ENCODE data around the gene SLC16A10.
"Not testable (repeated sequence)": the region's sequence is repeated elsewhere in the genome, so short reads cannot be mapped to it uniquely, and the experiment has no call there.

Gene SLC16A10

DNA sequence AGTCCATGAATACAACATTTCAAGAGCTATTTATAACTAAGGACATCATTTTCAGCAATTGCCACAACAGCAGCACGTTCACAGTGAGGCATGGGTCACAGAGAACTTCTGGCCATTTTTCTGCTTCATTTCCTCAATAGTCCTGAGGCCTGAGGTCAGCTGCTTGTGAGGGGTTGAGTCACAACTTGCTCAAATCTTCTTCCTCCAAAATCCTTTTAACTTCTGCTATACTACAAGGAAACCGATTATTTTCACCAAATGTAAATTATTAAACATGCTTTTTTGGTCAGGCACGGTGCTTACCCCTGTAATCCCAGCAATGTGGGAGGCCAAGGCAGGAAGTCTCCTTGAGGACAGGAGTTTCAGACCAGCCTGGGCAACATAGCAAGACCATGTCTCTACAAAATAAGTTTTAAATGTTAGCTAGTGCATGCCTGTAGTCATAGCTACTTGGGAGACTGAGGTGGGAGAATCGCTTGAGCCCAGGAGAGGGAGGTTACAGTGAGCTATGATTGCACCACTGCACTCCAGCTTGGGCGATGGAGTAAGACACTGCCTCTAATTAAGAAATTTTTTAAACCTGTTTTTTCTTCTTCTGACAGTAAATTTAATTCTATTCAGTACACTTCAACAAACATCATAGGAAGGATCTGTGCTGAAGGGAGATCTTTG is 11.1 kb upstream of the SLC16A10 start:
- in situ Hi-C loops (cut with MboI; ENCODE audit: low sequenced_read_pairs): no loop called here

DNA sequence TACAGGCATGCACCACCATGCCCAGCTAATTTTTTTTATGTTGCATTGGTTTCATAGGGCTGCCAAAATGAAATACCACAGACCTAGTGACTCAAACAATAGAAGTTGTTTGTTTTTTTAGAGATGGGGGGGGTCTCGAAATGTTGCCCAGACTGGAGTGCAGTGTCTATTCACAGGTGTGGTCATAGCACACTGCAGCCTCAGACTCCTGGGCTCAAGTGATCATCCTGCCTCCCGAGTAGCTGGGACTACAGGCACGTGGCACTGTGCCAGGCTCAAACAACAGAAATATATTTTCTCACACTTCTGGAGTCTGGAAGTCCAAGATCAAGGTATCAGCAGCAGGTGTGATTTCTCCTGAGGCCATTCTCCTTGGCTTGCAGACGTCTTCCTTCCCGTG is 6.6 kb upstream of the SLC16A10 start:
- in situ Hi-C loops (cut with MboI; ENCODE audit: low sequenced_read_pairs): no loop called here

DNA sequence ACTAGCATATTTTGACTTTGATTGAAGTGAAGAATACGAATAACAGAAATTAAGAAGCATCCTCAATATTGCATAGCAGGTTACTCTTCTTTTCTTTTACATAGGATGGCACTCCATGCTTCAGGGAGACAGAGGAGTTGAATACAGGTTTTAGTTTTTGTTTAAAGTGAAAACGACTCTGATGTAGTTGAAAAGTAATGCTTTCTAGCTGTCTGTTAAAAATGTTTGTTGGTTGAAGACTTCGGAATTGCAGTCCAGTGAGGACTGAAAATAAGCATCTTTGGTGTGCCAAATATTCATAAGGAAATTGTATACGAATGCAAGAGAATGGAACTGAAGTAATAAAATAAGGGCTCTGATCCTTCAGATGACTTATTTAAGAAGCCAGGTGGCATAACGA is 618 bp upstream of the SLC16A10 start:
- in situ Hi-C loops (cut with MboI; ENCODE audit: low sequenced_read_pairs): no loop called here

DNA sequence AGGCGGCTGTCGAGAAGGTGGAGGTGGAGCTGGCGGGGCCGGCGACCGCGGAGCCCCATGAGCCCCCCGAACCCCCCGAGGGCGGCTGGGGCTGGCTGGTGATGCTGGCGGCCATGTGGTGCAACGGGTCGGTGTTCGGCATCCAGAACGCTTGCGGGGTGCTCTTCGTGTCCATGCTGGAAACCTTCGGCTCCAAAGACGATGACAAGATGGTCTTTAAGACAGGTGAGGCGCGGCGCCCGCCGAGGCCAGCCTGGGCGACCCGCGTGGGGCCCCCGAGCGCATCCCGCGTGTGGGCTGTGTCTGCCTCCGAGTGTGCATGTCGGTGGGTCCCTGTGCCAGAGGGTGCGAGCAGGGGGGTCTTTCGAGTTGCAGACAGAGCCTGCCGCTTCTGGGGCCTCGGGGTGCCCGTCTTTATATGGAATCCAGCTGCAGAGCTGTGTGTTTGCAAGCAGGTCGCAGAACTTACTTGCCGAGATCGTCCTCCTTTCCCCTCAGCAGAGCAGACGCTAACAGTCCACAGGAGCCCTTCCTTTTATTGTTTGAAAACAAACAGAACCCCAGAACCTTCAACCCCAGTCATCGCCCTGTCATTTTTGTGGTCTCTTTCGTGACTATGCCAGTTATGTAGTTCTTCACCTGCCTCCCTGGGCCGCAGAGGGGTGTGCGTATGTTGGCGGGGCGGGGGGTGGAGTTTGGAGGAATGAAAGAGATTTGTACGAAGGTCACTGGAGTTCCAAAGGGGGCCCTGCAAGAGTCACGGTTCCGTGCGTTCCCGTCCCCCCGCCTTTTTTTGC is 766 bp downstream of the SLC16A10 start:
- in situ Hi-C loops (cut with MboI; ENCODE audit: low sequenced_read_pairs): no loop called here

DNA sequence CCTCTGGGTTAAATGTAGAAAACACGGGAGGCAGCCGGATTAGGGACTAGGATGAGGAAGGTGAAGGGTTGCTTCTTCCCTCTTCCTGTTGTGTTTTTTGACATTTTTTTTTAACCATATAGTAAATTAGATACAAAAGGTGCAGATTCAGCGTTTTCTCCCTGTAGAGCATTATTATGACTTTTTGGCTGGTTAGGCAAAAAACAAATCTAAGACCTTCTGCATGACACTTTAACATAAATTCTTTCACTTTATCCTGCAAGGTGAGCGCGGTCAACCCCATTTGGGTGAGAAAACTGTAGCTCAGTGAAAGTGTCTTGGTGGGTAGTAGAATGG is 1.3 kb downstream of the SLC16A10 start:
- in situ Hi-C loops (cut with MboI; ENCODE audit: low sequenced_read_pairs): no loop called here

DNA sequence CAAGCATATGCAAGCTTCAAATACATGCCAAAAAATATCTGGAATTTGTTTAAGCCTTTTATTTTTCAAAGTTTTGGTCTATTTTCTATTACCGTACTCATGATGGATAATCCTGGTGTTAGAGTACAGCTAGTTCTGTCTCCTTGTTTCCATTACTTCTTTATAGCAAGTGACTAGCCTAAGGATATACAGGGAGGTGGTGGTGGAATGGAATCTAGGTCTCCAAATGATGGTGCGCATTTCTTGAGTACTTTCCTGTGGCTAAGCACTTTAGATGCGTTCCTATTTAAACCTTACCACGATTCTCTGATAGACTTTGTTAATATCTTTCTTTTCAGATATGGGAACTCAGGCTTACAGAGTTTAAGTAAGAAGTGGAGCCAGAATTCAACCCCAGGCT is 3.5 kb downstream of the SLC16A10 start:
- in situ Hi-C loops (cut with MboI; ENCODE audit: low sequenced_read_pairs): no loop called here

DNA sequence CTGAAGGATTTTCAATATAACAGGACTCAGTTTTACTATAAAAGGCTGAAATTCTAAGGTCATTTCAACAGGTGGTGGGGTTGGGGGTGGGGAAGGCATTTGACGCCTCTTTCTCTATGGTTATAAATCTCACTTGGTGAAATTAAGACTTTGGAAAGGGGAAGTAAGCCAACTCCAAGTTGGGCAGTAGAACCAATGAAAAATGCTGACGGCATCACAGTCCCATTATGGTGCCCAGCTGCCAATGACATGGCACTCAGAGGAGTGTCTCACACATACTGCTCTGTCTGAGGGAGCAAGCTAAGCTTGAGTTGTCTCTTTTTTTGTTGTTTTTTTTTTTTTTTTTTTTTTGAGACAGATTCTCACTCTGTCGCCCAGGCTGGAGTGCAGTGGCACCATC is 4.7 kb downstream of the SLC16A10 start:
- in situ Hi-C loops (cut with MboI; ENCODE audit: low sequenced_read_pairs): no loop called here

DNA sequence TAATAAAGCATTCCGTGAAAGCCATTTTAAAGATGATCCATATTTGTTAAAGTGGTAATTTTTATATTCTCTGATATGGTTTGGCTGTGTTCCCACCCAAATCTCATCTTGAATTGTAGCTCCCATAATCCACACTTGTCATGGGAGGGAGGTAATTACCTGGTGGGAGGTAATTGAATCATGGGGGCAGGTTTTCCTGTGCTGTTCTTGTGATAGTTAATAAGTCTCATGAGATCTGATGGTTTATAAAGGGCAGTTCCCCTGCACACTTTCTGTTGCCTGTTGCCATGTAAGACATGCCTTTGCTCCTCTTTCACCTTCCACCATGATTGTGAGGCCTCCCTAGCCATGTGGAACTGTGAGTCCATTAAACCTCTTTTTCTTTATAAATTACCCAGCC is 8.2 kb downstream of the SLC16A10 start:
- in situ Hi-C loops (cut with MboI; ENCODE audit: low sequenced_read_pairs): not testable (repeated sequence)

DNA sequence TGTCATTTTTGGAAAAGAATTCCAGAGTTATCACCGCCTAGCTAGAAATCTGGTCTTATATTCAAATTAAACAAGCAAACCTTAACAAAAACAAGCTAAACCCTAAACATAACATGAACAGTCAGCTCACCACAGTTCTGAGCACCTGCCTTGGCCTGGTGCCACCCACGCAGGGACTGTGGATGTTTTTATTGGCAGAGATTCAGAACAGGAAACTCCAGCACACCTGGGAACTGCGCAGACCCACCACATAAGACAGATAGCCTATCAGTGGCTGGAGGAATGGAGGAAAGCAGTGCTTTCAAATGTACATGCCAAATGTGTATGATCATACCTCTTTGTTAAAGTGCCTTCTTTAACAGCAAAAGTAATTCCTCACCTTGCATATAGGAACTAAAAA is 8.9 kb downstream of the SLC16A10 start:
- in situ Hi-C loops (cut with MboI; ENCODE audit: low sequenced_read_pairs): no loop called here

DNA sequence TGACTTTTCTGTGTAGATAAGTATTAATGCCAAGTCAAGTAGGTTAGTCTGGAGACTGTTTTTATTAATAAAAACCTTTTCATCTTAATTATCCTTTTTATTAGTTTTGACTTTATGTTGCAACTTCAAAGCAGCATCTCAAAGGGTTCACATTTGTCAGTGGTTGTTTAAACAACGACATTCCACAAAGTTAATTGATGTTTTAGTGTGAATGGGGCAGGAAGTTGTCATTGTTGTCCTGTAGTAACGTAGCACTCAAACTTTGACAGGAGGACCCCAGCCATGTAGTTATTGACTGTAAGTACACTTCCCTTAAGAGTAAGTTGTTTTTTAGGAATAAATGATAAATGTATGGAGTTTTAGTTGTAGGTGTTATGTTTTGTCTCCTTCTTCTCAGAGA is 11.3 kb downstream of the SLC16A10 start:
- in situ Hi-C loops (cut with MboI; ENCODE audit: low sequenced_read_pairs): no loop called here

DNA sequence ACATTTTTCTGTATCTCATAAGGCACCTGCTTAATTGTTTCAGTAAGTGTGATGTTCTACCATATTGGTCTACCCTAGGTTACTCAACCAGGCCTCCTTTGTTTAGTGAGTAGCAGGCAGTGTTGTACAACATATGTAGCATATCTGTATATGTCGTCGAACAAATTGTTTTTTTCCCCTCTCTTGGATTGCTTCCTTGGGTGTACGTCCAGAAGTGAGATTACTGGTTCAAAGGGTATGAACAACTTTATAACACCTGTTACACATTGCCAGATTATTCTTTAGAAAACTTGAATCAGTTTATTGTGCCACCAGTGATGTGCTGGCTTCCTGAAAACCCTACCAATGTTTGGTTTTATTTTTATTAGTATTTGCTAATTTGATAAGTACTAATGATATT is 14.7 kb downstream of the SLC16A10 start:
- in situ Hi-C loops (cut with MboI; ENCODE audit: low sequenced_read_pairs): no loop called here

DNA sequence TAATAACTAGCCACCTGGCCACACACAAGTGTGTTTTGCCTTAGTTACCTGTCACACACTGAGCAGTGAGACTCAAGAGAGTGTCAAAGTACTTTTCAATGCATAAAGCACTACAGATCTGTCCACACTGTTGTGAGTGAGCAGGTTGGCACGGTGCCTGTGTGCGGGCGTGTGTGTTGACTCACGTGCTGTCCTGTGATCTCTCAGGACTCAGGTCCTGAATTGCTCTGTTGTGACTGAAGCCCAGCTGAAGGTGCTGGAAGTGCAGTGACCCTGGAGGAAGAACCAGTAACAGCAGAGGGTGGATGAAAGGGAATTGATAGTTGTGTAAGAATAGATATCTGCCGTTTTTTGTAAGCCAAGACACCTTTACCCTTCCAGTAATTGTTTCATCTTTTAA is 18.3 kb downstream of the SLC16A10 start:
- in situ Hi-C loops (cut with MboI; ENCODE audit: low sequenced_read_pairs): no loop called here

DNA sequence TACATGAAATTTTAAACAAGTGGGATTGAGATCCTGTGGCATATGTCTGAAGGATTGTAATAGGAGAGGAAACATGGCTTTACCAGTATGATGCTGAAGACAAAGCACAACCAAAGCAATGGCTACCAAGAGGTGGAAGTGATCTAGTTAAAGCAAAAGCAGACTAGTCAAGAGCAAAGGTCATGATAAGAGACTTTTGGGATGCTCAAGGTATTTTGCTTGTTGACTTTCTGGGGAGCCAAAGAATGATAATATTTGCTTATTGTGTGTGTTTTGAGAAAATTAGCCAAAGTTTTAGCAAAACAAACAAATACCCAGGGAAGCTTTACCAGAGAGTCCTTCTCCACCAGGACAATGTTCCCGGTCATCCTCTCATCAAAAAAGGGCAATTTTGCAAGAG is 20.3 kb downstream of the SLC16A10 start:
- in situ Hi-C loops (cut with MboI; ENCODE audit: low sequenced_read_pairs): no loop called here

DNA sequence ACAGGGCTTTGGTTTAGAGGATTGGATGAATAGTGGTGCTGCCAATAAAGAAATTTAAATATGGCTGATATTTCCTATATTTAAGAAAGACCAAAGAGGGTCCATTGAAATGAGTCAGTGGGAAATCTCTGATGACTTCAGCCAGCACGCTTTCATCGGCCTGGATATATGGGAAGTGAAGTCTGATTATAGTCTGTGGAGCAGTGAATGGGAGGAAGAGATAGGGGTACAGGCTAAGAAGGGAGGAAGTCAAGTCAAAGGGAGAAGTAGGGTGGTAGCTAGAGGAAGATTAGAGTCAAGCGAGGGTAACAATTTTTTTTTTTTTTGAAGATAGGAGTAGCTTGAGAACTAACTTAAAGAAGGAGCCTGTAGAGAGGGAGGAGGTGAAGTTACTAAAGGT is 22.7 kb downstream of the SLC16A10 start:
- in situ Hi-C loops (cut with MboI; ENCODE audit: low sequenced_read_pairs): no loop called here

DNA sequence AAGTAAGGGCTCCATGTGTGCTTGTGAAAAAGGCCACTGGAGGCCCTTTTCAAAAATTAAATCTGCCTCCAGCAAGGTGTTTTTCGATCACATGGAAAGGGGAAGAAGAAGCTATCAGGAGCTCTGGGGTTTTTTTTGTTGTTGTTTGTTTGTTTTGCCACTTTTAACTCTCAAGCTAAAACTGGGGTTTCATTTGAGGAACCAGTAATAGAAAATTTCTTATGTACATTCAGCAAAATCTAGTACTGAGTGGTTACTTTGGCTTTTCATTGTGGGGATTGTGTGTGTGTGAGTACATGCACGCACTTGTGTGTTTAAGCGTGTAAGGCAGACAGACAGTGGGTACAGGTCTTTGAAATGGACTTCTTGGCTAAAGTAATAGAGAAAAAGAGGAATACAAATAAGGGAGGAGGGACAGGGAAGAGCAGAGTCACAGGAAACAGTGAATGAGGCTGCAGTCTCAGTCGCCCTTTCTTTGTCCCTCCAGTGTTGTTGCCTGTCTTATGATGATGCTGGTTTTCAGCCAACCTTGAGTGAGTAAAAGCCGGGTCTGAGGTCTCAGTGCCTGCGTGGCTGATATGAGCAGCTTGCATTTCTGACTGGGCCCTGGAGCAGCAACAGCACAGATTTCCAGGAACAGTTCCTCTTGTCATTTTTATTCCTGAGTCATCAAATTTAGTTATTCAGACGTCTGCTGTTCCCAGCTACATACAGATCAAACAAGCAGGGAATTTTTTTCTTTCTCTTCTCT is 26.2 kb downstream of the SLC16A10 start:
- in situ Hi-C loops (cut with MboI; ENCODE audit: low sequenced_read_pairs): no loop called here

DNA sequence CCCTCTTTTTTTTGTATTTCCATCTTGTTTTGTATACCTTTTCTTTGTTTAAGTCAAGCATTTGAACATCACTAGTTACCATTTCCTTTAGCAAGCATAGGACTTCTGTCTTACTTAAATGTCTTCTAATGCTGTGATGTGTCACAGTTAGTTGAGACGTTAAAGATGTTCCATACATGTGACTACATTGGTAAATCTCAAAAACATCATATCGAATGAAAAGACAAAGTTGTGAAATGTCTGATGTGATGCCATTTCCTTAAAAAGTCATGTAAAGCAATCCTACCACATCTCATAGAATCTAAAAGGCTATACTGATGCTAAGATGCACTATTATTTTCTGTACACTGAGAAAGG is 26.8 kb downstream of the SLC16A10 start:
- in situ Hi-C loops (cut with MboI; ENCODE audit: low sequenced_read_pairs): no loop called here

DNA sequence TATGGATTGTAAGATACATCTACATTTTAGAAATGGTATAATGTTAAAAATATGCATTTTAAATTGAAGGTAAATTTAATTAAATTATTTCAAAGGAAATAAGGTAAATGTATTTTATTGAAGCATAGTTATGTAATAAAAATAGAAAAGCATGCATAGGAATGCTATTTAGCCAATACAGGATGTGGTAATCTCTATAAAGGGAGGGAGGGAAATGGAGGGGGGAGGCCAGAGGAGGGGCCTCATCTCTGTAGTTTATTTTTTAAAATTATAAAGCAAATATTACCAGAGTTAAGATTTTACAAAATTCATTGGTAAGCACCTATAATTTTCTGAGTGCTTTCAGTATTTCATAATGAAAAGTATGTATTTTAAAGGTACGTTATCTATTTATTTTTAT is 27.2 kb downstream of the SLC16A10 start:
- in situ Hi-C loops (cut with MboI; ENCODE audit: low sequenced_read_pairs): no loop called here

DNA sequence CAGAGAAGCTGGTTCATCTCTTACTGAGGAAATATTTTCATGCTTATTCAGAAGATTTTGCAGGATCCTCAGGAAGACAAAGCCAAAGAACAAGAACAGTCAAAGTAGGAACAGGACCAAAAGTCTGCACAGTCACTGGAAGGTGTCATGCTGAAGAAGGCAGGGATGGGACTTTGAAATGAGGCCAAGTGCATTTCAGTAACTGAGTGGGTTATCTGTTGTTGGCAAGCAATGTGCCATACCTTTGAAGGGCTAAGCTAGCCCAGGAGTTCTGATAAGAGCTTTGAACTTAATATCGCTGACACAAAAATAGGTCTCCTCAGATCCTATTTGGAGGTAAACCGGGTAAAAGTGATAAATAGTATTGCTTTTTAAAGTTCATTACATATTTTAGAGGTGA is 31.5 kb downstream of the SLC16A10 start:
- in situ Hi-C loops (cut with MboI; ENCODE audit: low sequenced_read_pairs): no loop called here

DNA sequence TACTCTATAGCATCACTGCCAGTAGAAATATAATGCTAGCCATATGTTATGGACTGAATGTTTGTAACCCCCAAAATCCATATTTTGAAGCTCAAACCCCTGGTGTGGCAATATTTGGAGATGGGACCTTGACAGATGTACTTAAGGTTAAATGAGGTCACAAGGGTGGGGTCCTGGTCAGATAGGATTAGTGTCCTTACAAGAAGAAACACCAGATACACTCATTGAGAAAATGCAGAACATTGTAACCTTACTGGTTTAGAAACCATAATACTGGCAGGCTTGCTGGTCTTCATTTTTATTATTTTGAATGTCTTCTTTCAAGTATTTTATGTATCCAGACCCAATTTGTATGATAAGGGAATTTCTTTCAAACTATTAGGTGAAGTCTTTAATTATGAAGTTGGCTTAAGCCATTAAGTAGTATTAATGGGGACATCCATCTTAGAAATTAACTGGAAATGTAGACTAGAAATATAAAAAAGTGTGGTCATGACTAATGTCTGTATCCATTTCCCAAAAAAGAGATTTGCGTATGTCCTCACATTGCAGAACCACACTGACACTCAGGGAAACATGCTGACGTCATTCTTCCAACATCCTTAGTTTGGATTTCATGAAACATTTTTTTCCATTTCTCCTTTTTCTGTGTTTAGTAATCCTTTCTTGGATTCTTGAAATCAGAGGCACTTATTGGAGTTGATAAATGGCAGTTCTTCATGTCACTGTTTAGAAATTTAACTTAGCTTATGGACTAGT is 32.4 kb downstream of the SLC16A10 start:
- in situ Hi-C loops (cut with MboI; ENCODE audit: low sequenced_read_pairs): no loop called here

DNA sequence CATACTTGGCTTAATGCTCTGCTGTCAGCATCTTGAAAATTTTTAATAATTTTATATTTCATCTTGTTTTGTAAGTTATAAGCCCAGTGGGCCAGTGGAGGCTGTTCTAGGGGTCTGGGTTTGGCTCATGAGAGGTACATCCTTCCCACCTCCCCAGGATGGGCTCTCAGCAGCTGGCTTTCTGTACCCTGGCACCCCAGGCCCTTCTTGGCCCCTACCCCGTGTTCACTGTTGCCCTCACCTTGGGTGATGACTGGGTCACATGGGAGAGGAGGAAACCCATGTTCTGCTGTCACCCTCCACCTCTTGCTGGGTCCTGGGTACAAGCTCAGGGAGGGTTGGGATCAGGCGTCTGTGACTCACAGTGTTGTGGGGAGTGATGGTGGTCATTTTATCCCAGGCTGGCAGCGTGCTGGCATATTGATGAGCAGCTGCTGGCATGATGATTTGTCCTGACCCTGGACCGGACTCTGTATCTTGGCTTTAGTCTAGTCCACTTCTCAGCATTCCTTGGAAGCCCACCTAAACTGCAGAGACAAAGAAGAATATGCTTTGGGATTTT is 34.6 kb downstream of the SLC16A10 start:
- in situ Hi-C loops (cut with MboI; ENCODE audit: low sequenced_read_pairs): no loop called here

All from HL-60/S4 (cell line).